HG02938 (cell line): ENCODE measurements around the gene CDHR2.

Source experiments
- ATAC-seq: cut with Tn5 transposase; IDR thresholded peaks from one replicate; pipeline ENCODE4 v1.9.1; 2021; ENCODE audit warnings: mild to moderate bottlenecking, moderate library complexity; ENCODE audit not compliant: unreplicated experiment

Gene CDHR2

GRCh38 chr5:176618783-176619182 lies 69.6 kb downstream of the CDHR2 start:
- ATAC-seq, result no peak

GRCh38 chr5:176619203-176619568 lies 70.0 kb downstream of the CDHR2 start:
- ATAC-seq, result peak; percentile 70

- ATAC-seq, result no peak
Measured at GRCh38 chr5:176619569-176620332, 70.6 kb downstream of the CDHR2 start.

GRCh38 chr5:176620333-176620981 lies 71.3 kb downstream of the CDHR2 start:
- ATAC-seq, result no peak

- ATAC-seq, result no peak
Measured at GRCh38 chr5:176621661-176622079, 72.5 kb downstream of the CDHR2 start.

GRCh38 chr5:176624142-176624541 lies 75.0 kb downstream of the CDHR2 start:
- ATAC-seq, result no peak

- no peak for ATAC-seq
Measured at GRCh38 chr5:176624938-176625337, 75.8 kb downstream of the CDHR2 start.

- ATAC-seq, result no peak
Measured at GRCh38 chr5:176625512-176625911, 76.4 kb downstream of the CDHR2 start.

- no peak for ATAC-seq
Measured at GRCh38 chr5:176625966-176626875, 77.1 kb downstream of the CDHR2 start.

GRCh38 chr5:176626876-176627236 lies 77.7 kb downstream of the CDHR2 start:
- ATAC-seq, result no peak

- no peak for ATAC-seq
Measured at GRCh38 chr5:176627582-176627981, 78.4 kb downstream of the CDHR2 start.

- no peak for ATAC-seq
Measured at GRCh38 chr5:176628406-176629228, 79.5 kb downstream of the CDHR2 start.

- no peak for ATAC-seq
Measured at GRCh38 chr5:176629317-176629852, 80.2 kb downstream of the CDHR2 start.

GRCh38 chr5:176629853-176630680 lies 80.9 kb downstream of the CDHR2 start, which contains the start of the genes EIF4E1B and SNCB:
TSS of gene EIF4E1B (plus strand) at chr5:176630675. CDS start at chr5:176642788, 12,113 bp downstream.
TSS of gene SNCB (minus strand) at chr5:176630534. CDS start at chr5:176629654, 880 bp downstream.
- no peak for ATAC-seq

GRCh38 chr5:176630681-176631222 lies 81.6 kb downstream of the CDHR2 start:
- no peak for ATAC-seq

- no peak for ATAC-seq
Measured at GRCh38 chr5:176631383-176632200, 82.5 kb downstream of the CDHR2 start.

GRCh38 chr5:176632745-176633144 lies 83.6 kb downstream of the CDHR2 start:
- no peak for ATAC-seq

- no peak for ATAC-seq
Measured at GRCh38 chr5:176633598-176633997, 84.5 kb downstream of the CDHR2 start.
